Measurements from ENCODE around the gene RHBG.

RHBG gene

GRCh38 chr1:156405670-156406069, 36.7 kb downstream of the RHBG start:
- TF ChIP-seq CTCF (IDR thresholded peaks at IDR 0.05; ENCODE audit: control insufficient read depth, extremely low read depth, insufficient read depth) = no peak
- H3K4me3 ChIP-seq (ENCODE audit: low read depth, low read length) = no peak overlapping the region
- no peak for DNase-seq (ENCODE audit: low read depth)

GRCh38 chr1:156406251-156406650, 37.2 kb downstream of the RHBG start:
- no peak for TF ChIP-seq CTCF (IDR thresholded peaks at IDR 0.05; ENCODE audit: control insufficient read depth, extremely low read depth, insufficient read depth)

GRCh38 chr1:156407344-156407743, 38.3 kb downstream of the RHBG start:
- no peak for TF ChIP-seq CTCF (IDR thresholded peaks at IDR 0.05; ENCODE audit: control insufficient read depth, extremely low read depth, insufficient read depth)
- DNase-seq (ENCODE audit: low read depth) = no peak
- H3K4me3 ChIP-seq (ENCODE audit: low read depth, low read length) = no peak overlapping the region

More at GRCh38 chr1:156406251-156406650, 37.2 kb downstream of the RHBG start:
- DNase-seq (ENCODE audit: low read depth) = no peak
- H3K4me3 ChIP-seq (ENCODE audit: low read depth, low read length) = no peak overlapping the region

GRCh38 chr1:156407760-156408159, 38.7 kb downstream of the RHBG start:
- no peak overlapping the region for H3K4me3 ChIP-seq (ENCODE audit: low read depth, low read length)
- no peak for TF ChIP-seq CTCF (IDR thresholded peaks at IDR 0.05; ENCODE audit: control insufficient read depth, extremely low read depth, insufficient read depth)
- DNase-seq (ENCODE audit: low read depth) = no peak

GRCh38 chr1:156409439-156409838, 40.4 kb downstream of the RHBG start:
- no peak overlapping the region for H3K4me3 ChIP-seq (ENCODE audit: low read depth, low read length)
- TF ChIP-seq CTCF (IDR thresholded peaks at IDR 0.05; ENCODE audit: control insufficient read depth, extremely low read depth, insufficient read depth) = no peak
- DNase-seq (ENCODE audit: low read depth) = no peak

GRCh38 chr1:156410238-156410637, 41.2 kb downstream of the RHBG start:
- TF ChIP-seq CTCF (IDR thresholded peaks at IDR 0.05; ENCODE audit: control insufficient read depth, extremely low read depth, insufficient read depth) = no peak
- no peak for DNase-seq (ENCODE audit: low read depth)
- H3K4me3 ChIP-seq (ENCODE audit: low read depth, low read length) = no peak overlapping the region

GRCh38 chr1:156410740-156411139, 41.7 kb downstream of the RHBG start:
- no peak for TF ChIP-seq CTCF (IDR thresholded peaks at IDR 0.05; ENCODE audit: control insufficient read depth, extremely low read depth, insufficient read depth)
- no peak for DNase-seq (ENCODE audit: low read depth)
- no peak overlapping the region for H3K4me3 ChIP-seq (ENCODE audit: low read depth, low read length)

Measured in LNCaP clone FGC (cell line).